ENCODE measurements around the gene MSANTD1.

DNA sequence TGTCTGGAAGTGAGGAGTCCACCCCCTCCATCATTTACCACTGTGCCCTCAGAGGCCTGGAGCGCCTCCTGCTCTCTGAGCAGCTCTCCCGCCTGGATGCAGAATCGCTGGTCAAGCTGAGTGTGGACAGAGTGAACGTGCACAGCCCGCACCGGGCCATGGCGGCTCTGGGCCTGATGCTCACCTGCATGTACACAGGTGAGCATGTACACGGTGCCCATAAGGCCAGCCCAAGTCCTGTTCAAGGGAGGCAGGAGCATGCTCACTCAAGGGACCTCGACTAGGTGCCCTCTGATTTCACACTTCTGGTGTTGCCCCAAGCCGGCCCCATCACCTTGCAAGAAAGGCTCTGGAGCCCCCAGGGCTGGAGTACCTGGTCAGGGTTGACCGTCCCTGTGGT is 13.4 kb upstream of the MSANTD1 start:
- TF ChIP-seq, protein P1, sequence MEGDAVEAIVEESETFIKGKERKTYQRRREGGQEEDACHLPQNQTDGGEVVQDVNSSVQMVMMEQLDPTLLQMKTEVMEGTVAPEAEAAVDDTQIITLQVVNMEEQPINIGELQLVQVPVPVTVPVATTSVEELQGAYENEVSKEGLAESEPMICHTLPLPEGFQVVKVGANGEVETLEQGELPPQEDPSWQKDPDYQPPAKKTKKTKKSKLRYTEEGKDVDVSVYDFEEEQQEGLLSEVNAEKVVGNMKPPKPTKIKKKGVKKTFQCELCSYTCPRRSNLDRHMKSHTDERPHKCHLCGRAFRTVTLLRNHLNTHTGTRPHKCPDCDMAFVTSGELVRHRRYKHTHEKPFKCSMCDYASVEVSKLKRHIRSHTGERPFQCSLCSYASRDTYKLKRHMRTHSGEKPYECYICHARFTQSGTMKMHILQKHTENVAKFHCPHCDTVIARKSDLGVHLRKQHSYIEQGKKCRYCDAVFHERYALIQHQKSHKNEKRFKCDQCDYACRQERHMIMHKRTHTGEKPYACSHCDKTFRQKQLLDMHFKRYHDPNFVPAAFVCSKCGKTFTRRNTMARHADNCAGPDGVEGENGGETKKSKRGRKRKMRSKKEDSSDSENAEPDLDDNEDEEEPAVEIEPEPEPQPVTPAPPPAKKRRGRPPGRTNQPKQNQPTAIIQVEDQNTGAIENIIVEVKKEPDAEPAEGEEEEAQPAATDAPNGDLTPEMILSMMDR (IDR thresholded peaks at IDR 0.05; ENCODE audit: poor library complexity, severe bottlenecking) = no peak
- TF ChIP-seq TAF1 (IDR thresholded peaks at IDR 0.05; ENCODE audit: low read depth) (no peak), EZH2 (IDR thresholded peaks at IDR 0.05; ENCODE audit: borderline replicate concordance, insufficient read depth, low read length, poor library complexity, severe bottlenecking) (no peak), POLR2AphosphoS5 (IDR thresholded peaks at IDR 0.05) (no peak)

Data from neural cell (in vitro differentiated cells).